ENCODE data around the gene PRKCH.

GRCh38 chr14:61374284-61374683 lies 52.9 kb downstream of the PRKCH start:
- TF ChIP-seq CUX1 (CRISPR knock-in tag; IDR thresholded peaks at IDR 0.05), result no peak
- no peak for TF ChIP-seq RBM17 (IDR thresholded peaks at IDR 0.05; ENCODE audit: borderline replicate concordance, low read depth, low read length)
- no peak for TF ChIP-seq MXI1 (IDR thresholded peaks at IDR 0.05; ENCODE audit: low read depth, low read length)
